ENCODE measurements around the gene VPS16. TPM values are rescaled to one million over a fixed set of nuclear protein-coding genes. Genes with fewer than 3 reads are reported as not detected.
"Not testable (repeated sequence)": the region's sequence is repeated elsewhere in the genome, so short reads cannot be mapped to it uniquely, and the experiment has no call there.

Gene VPS16
- total RNA-seq, 1 experiment from 2014 or later = 24.1 TPM

GRCh38 chr20:2892376-2892775 is 51.8 kb downstream of the VPS16 start:
- DNase-seq (ENCODE audit: extremely low read depth, low read depth) = no peak

DNA sequence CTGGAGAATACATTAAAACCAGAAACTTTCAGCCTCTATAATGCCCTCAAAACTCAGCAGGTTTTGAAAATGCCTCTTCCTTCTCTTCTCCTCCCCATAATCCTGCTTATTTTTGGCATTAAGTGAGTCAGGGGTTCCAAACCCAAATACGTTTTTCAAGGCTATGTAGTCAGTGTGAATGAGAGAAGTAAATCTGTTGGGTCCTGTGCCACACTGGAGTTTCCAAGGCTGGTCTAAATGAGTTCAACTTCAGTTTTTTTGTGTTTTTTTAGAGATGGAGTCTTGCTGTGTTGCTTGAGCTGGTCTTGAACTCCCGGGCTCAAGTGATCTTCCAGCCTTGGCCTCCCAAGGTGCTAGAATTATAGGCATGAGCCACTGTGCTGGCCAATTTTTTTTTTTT is 53.7 kb downstream of the VPS16 start:
- DNase-seq (ENCODE audit: extremely low read depth, low read depth) = no peak

- DNase-seq (ENCODE audit: extremely low read depth, low read depth) = not testable (repeated sequence)
Measured at GRCh38 chr20:2895154-2895553, 54.6 kb downstream of the VPS16 start.

DNA sequence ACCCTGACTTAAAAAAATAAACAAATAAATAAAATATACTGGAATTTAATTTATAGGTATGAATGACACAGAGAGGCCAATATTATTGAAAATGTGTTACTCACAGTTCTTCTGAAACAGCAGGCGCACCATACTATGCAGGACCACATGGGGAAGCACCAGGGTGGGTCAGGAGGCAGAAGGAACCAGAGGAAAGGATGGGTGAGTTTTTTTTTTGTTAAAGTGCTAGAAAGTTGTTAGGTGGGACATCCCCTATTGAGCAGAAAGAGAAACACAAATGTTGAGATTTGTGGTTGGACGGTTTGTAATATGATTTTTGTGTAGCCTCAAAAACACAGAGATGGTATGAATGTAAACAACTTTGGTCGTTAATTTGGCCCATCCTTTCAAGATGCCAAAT is 58.7 kb downstream of the VPS16 start:
- no peak for DNase-seq (ENCODE audit: extremely low read depth, low read depth)

DNA sequence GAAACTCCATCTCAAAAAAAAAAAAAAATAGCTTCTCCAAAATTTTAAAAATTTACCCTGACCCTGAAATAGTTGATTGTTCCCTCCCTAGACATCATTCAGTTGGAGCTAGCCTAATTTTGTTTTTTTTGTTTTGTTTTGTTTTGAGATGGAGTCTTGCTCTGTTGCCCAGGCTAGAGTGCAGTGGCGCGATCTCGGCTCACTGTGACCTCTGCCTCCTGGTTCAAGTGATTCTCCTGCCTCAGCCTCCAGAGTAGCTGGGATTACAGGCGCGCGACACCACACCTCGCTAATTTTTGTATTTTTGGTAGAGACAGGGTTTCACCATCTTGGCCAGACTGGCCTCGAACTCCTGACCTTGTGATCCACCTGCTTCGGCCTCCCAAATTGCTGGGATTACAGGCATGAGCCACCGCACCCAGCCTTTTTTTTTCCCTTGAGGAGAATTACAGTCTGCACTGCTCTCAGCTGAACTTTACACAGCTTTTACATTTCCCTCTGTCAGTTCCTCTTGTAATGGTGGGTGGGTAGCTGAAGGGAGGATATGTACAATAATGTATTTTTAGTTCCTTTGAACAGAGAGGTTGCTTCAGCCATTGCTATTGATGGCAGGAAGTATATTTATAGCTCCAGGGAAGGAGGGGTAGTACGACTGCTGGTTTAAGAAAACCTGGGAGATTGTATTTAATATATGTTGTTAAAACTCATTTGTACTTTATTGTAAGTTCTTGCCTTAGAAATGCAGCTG is 60.5 kb downstream of the VPS16 start:
- no peak for DNase-seq (ENCODE audit: extremely low read depth, low read depth)

DNA sequence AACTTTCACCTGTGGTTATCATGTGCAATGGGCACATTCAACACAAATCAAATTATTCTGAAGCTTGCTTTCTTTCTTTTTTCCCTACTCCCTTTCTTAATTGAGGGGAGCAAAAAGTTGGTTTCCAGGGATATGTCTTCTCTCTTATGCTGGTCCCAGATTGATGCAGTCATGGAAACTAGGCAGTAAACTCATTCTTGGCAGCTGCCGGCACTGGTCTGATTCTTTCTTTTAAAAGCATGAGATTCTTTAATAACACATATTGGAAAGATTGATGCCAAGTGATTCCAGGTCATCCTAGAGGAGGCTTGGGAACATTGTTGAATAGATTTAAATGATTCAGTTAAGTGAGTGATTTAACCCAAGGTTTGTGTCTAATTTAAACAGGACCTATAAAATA is 61.7 kb downstream of the VPS16 start:
- DNase-seq (ENCODE audit: extremely low read depth, low read depth) = no peak

DNA sequence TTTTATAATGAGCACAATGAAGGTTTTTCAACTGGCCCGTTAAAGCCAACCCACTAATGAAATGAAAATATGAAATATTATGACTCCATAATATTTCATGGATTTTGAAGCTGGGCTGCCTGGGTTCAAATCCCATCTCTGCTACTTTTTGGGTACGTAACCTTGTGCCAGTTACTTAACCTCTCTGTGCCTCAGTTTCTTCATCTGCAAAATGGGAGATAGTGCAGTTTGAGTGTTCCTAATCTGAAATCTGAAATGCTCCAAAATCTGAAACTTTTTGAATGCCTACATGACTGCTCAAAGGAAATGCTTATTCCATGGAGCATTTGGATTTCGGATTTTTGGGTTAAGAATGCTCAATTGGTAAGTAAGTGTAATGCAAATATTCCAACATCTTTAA is 62.3 kb downstream of the VPS16 start:
- no peak for DNase-seq (ENCODE audit: extremely low read depth, low read depth)

DNA sequence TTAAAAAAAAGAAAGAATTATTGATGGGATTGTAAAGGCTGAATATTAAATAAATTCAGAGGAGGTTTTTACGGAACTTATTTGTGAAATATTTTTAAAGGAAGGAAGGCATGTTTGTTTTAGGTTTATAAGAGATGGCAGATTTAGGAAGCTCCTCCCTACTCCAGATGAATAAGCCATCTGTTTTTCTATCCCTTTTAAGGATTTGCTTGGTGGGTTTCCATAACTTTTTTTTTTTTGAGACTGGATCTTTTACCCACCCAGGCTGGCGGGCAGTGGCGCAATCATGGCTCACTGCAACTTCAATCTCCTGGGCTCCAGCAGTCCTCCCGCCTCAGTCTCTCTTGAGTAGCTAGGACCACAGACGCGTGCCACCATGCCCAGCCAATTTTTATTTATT is 63.1 kb downstream of the VPS16 start:
- no peak for DNase-seq (ENCODE audit: extremely low read depth, low read depth)

GRCh38 chr20:2907519-2907918 is 67.0 kb downstream of the VPS16 start:
- DNase-seq (ENCODE audit: extremely low read depth, low read depth) = no peak

DNA sequence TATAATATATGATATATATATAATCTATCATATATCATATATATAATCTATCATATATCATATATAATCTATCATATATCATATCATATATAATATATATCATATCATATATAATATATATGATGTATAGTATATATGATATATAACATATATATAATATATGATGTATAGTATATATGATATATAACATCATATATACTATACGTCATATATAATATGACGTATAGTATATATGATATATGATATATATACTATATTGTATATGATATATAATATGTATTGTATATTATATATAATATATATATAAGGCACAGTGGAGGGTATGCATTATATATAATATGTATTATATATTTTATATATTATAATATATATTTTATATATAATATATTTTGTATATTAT is 69.4 kb downstream of the VPS16 start:
- DNase-seq (ENCODE audit: extremely low read depth, low read depth) = no peak

- no peak for DNase-seq (ENCODE audit: extremely low read depth, low read depth)
Measured at GRCh38 chr20:2911200-2911599, 70.7 kb downstream of the VPS16 start.

DNA sequence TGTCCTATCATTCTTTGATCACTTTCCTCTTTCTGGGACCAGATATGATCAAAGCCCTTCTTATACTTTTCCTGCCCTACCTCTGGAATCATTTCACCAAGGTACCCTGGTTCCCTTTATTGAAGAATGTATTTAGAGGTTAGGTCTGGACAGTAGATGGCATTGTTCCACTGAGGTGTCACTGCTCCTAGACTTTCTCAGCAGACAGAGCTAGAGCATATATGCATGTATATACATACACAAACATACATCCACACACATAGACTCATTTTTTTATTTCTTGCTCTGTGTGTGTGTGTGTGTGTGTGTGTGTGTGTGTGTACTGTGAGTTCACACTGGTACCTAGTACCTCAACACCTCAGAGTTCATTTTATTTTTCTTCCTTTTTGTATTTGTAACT is 73.6 kb downstream of the VPS16 start:
- peak; percentile 3 for DNase-seq (ENCODE audit: extremely low read depth, low read depth)

Other genes starting within 250 kb of the VPS16 start
- 246 and 301 TPM in 2 replicates for gene NOP56, start 188.1 kb upstream of the VPS16 start, total RNA-seq (2014; rRNA removed; shearing (Covaris generic))
- gene IDH3B, start 176.5 kb upstream of the VPS16 start, total RNA-seq (2014; rRNA removed; shearing (Covaris generic)) = 128 and 138 TPM in 2 replicates
- 1.0 and 2.0 TPM in 2 replicates for gene EBF4, start 148.0 kb upstream of the VPS16 start, total RNA-seq (2014; rRNA removed; shearing (Covaris generic))
- not detected in 2 replicates for gene CPXM1, start 40.1 kb upstream of the VPS16 start, total RNA-seq (2014; rRNA removed; shearing (Covaris generic))
- not detected in 2 replicates for gene C20orf141, start 25.8 kb upstream of the VPS16 start, total RNA-seq (2014; rRNA removed; shearing (Covaris generic))
- not detected in 2 replicates for gene TMEM239, start 24.4 kb upstream of the VPS16 start, total RNA-seq (2014; rRNA removed; shearing (Covaris generic))
- gene PCED1A, start 90 bp upstream of the VPS16 start, total RNA-seq (2014; rRNA removed; shearing (Covaris generic)) = 16.2 and 18.5 TPM in 2 replicates
- gene PTPRA, start 32.7 kb downstream of the VPS16 start, total RNA-seq (2014; rRNA removed; shearing (Covaris generic)) = 28.2 and 33.0 TPM in 2 replicates
- gene GNRH2, start 202.9 kb downstream of the VPS16 start, total RNA-seq (2014; rRNA removed; shearing (Covaris generic)) = not detected in 2 replicates
- gene MRPS26, start 205.3 kb downstream of the VPS16 start, total RNA-seq (2014; rRNA removed; shearing (Covaris generic)) = 78.4 and 82.0 TPM in 2 replicates
- gene OXT, start 230.9 kb downstream of the VPS16 start, total RNA-seq (2014; rRNA removed; shearing (Covaris generic)) = not detected in 2 replicates
- not detected in 2 replicates for gene AVP, start 244.0 kb downstream of the VPS16 start, total RNA-seq (2014; rRNA removed; shearing (Covaris generic))